Stimulated activated CD8-positive, alpha-beta memory T cell treated with anti-CD3 and anti-CD28 coated beads, Interleukin-15, amount 100 ng/mL, for 1 hour (primary cell): Measurements from ENCODE around the gene WHRN.
A peak's percentile ranks its signal among the peaks of the same experiment; 100 is the strongest.

Experiments
- DNase-seq: peaks from one replicate; pipeline ENCODE4 v3.0.0-alpha.2; 2020; ENCODE audit warnings: low read depth

The WHRN gene

DNA sequence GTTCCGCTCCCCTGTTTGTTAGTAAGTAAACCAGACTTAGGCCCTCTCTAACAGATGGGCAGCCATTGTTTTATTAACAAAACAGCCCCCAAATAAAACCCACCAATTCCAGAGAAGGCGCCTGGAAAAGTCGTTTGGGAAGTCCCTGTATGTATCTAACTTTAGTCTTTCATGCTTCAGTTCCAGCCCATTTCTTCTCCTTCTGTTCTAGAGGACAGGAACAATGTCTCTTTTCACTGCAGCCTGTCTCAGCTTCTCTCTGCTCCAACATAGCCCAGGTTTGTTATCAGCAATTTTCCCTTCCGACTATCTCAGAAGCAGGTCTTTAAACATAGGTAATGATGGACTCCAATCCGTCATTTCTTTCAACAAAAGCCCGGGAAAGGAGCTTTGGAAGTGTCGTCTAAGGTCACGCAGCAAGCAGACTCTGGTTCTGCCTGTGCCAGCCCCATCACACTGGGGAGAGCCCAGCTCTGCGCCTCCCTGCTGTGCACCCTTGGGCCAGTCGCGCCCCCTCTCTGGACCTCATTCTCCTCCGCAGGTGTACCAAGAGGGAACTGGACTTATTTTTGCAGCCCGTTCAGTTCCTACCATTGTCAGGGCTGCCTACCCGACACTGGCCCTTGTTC is 107.9 kb downstream of the WHRN start:
- DNase-seq: no peak

DNA sequence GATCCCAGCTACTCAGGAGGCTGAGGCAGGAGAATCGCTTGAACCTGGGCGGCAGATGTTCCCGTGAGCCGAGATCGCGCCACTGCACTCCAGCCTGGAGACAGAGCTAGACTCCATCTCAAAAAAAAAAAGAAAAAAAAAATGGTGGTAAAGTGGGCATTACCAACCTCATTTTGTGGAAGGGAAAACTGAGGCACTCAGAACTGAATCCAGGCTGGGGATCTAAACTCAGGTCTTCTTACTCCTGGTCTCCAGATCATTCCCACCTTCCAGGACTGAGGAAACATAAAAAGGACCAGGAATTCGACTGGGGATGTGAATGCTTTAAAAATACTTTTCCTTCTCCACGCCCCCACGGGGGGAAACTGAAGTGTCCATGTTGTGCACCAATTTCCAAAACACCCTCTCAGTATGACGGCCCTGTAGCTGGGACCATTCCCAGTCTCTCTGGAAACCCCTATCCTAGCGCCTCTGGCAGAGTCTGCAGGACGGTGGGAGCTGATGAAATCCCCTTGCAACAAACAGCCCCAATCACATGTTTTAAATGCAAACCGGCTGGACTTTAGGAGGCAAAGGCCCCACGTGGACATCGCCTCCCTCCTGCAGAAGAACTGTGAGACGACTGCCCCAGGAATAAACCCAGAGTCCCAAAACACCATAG is 108.6 kb downstream of the WHRN start:
- DNase-seq: no peak

DNA sequence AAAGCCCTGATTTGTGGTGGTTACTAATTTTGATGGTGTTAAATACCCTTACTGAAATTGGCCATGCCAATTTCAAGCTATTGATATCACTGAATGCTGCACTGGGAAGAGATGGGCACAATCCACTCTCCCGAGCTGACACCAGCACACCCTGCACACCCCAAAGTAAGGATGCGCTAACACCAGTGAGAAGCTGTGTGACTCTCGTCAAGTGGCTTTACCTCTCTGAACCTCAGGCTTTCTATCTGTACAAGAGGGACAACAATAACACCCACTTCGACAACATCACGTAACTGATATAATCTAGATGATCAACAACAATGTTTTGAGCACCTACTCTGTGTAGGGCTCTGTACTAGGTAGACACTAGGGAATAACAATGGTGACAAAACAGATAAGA is 109.5 kb downstream of the WHRN start:
- DNase-seq: no peak

DNA sequence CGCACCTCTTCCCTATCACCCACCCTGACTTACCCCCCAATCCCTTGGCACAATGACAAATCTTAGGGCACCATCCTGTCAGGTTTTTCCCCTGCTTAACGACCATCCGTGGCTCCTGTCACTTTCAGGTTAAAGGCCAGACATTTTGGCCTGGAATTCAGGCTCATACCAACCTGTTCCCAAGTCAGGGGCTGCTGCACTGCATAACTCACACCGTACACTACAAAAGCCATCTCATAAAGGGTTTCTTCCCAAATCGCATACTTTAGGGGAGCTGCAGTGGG is 110.0 kb downstream of the WHRN start:
- no peak for DNase-seq

DNA sequence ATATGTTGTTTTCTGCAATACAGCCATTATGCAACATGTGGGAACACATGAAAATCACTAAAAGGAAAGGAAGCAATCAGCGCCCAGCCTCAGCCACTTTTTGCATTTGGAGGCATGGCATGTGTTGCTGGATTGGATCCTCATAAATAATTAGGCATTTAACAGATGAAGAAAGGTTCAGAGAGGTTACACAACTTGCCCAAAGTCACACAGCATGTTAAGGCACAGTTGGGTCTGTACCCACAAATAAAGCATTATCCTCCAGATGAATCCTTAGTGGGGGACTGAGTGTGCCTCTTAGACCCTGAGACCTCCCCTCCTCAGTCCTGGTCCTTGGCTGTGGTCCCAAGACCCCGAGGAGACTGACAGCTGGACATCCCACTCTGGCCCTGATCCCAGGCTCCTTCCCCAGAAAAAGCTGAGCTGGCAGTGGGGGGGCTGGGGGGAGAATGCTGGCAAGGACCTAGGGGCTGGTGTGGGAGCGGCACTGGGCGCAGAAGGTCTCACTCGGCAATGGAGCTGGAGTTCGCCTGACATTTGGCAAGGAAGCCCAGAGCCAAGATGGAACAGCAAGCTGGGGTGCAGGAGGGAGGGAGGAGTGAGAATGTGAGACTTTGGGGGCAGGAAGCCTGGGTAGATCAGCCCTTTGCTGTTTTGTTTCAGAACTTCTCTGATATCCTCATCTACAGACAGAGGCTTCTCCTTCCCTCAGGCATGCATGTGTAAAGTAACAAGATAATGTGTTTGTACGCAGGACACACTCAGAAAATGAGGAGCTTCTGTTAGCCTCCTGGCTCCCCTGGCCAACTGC is 110.5 kb downstream of the WHRN start:
- DNase-seq: no peak

DNA sequence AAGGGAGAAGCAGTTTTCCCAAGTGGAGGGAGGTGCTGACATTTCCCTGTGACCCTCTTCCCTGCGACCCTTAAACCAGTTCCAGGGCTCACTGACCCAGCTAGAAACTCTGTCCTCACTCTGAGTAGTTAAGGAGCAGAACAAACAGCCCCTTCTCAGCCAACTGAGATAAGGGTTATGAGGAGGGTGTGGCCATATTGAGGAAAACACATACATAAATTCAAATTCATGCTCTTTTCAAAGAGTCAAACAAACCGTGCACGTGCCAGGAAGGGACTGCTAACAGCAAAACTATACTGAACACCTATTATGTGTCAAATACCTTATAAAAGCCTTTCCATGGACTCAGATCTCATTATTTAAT is 112.5 kb downstream of the WHRN start:
- no peak for DNase-seq

DNA sequence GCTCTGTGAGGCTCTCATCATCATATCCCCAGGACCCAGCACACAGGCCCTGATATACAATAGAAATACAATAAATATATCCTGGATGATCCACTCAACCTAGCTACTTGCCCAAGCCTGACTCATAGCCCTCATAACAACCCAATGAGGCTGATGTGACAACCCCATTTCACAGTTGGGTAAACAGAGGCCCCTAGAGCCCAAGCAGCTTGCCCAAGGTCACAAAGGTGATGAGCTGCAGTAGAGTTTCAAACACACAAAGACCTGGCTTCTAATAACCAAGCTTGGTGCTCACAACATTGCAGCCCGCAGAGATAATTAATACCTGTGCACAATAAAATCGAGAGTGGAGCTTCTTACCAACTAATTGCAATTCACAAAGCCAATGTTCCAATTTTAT is 114.3 kb downstream of the WHRN start:
- no peak for DNase-seq

DNA sequence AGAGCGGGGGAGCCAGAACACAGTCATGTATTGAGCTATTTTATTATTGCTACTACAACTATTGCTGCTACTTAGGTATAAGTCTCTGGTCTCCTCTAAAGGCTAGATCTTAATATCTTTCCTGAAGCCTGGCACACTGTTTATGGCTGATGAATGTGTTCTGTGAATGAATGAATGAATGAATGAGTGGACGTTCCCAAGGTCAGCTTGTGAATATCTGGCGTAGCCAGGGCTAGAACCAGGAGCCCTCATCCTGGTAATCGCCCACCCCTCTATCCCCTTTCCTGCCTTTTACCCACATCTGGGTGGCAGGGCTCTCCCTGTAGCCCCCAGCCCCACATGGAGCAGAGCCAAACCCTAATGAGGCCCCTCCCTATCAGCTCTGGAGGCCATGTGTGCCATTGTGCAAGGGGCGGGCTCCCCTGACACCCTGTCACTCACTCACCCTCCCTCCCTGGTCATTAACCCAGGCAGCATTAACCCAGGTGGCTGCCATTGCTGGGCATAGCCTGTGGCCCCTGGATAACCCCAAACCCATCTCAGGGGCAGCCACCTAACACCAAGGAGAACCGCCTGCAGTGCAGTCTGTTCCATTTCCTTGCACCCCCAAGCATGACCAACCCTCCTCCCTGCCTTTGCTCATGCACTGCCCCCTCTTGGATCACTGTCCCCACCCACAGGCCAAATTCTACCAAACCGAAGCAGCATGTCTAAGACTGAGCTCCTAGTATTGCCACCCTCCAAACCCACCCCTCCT is 115.5 kb downstream of the WHRN start:
- DNase-seq: no peak

DNA sequence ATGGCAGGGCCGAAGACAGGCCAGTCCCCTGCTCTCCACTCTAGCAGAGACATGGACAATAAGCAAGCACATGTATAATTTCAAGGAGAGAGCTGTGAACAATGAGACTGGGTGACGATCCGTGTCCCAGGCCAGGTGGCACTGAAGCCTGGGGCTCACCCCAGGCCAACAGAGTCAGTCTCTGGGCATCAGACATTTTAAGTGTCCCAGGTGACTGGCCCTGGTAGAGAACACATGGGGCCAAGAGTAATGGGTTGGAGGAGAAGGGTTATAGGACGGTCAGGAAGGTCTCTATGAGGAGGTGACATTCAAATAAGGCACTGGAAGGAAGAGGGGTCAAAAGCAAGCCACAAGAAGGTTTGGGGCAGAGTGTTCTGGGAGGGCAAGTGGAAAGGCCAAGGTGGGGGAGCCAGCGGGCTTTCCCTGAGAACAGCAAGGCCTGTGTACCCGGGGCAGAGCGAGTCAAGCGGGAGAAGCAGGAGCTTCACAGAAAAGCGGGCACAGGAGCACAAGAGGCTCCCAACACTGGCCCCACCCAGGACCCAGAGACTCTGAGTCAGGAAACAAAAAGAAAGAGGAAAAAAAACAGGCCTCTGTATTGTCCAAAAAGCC is 116.4 kb downstream of the WHRN start:
- no peak for DNase-seq

DNA sequence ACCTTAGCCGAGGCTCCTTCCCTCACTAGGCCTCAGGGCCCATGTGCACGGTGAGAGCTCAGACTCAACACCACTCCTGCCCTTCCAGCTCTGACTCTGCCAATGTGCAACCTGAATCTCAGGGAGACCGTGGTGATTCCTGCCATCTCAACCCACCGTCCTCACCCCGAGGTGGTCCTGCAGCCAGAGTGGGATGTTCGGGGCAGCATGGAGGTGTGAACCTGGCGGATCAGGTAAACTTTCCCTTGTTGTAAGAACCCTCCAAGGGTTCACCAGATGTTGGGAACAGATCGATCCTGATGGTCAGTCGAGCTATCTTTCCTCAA is 117.0 kb downstream of the WHRN start:
- DNase-seq: no peak

DNA sequence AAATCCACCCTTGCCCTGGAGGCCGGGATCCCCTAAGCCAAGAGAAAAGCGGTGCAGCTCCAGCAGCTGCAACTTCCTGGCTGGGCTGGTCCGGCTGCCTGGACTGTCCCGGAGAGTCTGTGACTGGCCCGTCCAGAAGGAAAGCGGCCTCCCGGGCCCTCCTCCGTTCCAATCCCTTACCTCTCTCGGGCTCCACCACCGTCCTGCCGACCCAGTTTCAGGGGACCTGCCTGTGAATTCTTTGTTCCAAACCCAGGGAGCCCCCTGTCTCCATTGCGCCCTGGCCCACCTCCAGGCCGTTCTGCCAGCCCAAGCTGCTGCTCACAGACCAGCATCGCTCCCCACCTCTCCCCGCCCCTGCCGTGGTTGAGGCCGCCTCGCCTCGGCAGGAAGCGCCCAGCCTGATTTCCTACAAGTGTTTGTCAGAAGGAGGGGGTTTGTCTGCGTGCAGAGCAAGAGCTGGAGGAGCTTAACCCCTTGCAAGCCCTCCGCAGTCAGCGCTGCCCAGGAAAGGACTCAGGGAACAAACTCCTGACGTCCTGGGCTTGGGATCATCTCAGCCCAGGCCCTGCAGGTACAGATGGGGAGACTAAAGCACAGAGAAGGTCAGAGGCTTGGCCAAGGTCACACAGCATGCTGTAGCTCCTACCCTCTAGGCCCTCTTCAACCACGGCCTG is 117.5 kb downstream of the WHRN start, which contains the start of gene AKNA:
TSS of gene AKNA (minus strand) at position 303 of the 677 bp plus-strand sequence. CDS start 6,649 bp downstream, outside the sequence.
- DNase-seq: peak; percentile 58

DNA sequence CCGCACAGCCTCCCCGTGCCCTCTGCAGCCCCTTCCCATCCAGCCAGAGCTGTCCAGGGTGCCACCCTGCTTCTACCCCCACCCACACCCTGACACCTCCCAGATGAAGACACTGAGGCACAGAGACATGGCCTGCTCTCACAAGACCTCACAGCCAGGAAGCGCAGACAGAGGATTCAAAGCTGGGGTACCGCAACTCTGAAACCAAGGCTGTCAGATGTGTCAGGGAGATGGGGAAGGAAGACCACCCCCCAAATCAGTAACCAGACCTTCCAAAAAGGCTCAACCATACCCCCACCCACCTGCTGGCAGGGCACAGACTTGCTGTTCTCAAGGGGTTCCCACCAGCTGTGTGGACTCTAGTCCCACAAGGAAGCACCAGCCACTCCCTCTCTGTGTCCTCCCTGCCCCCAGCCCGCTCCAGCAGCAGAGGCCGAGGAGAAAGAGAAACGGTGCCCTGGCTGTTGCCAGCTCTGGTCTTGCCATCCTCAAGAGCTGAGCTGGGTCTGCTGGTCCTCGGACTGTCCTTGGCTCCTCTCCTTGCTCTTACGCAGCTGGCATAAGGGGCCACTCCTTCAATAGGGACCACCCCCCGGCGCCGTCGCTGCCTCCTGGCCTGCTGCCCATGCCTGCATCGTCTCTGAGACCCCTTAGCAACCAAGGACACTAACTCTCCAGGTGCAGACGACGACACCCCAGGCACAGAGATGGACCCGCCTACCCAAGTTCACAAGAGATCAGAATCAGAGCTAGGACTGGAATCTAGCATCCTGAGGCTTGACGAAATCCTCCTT is 118.2 kb downstream of the WHRN start:
- DNase-seq: no peak

DNA sequence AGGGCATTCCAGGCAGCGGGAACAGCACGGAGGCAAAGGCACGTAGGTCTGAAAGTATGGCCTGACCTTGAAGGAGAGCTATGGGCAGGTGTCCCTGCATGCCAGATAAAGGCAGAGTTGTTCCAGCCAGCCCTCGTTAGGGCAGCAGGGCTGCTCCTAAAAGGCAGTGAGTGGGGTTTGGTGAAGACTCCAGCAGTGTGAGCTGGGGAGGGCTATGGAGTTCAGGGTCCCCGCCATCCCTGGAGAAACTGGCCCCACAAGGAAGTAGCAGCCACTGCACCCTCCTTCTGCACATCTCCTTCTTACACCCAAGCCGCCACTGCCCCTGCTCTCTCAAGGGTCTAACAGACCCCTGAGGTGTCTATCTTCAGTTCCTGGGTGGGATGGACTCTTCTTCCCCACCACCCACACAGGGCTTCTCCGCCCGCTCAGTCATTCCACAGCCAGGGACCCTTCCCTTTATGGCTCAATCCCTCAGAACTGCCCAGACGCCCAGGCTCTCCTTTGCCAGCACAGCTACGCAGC is 118.8 kb downstream of the WHRN start:
- DNase-seq: no peak

DNA sequence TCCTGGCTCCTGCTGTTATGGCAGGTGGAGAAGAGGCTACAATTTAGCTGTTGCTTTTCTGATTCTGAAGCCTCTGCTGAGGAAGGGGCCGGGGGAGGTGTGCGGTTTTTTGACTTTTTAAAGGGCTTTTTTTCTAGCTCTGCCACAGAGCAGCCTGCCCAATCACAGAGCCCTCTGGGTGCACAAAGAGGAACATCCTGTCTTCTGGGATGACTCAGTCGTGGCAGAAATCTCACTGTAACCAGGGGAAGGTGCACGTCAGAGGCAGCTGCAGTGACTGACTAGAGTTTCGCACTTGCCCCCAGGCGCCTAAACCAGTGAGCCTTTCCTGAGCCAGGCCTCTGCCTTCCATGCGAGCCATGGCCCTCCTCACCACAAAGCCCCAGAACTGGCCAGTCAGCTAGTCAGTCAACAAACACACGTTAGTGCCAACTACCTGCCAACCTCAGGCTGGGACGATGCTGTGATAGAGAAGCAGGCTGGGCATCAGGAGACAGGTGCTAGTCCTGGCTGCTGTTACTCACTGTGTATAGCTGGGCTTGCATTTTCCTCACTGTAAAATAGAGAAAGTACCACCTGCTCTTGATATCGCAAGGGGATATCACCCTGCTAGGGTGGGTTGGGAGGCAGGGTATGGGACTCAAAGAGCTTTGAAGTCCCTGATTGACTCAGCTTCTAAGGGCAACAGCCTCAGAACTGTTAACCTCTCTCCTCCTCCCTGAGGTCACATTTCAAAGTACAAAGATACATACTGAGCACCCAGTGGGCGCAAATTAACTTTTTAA is 119.7 kb downstream of the WHRN start:
- peak; percentile 76 for DNase-seq

DNA sequence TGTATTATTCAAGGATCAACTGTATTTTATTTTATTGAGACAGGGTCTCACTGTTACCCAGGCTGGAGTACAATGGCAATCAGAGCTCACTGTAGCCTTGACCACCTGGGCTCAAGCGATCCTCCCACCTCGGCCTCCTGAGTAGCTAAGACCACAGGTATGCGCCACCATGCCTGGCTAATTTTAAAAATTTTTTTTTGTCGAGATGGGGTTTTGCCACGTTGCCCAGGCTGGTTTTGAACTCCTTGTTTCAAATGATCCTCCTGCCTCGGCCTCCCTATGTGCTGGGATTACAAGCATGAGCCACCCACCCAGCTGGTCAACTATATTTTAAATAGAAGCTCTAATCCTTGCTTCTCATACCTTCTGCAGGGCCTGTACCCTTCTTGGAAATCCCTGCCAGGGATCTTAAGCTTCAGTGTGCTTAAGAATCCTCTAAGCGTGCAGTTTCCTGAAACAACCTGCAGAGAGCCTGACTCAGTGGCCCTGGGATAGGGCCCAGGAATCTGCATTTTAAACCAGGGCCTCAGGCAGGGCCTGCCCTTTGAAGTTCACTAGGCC is 120.4 kb downstream of the WHRN start:
- no peak for DNase-seq

DNA sequence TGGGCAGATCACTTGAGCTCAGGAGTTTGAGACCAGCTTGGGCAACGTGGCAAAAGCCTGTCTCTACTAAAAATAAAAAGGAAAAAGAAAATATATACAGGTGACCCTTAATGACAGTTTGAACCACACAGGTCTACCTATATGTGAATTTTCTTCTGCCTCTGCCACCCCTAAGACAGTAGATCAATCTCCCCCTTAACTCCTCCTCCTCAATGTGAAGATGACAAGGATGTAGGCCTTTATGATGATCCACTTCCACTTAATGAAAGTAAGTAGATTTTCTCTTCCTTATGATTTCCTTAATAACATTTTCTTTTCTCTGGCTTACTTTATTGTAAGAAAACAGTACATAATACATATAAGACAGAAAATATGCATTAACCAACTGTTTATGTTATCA is 120.9 kb downstream of the WHRN start:
- no peak for DNase-seq

DNA sequence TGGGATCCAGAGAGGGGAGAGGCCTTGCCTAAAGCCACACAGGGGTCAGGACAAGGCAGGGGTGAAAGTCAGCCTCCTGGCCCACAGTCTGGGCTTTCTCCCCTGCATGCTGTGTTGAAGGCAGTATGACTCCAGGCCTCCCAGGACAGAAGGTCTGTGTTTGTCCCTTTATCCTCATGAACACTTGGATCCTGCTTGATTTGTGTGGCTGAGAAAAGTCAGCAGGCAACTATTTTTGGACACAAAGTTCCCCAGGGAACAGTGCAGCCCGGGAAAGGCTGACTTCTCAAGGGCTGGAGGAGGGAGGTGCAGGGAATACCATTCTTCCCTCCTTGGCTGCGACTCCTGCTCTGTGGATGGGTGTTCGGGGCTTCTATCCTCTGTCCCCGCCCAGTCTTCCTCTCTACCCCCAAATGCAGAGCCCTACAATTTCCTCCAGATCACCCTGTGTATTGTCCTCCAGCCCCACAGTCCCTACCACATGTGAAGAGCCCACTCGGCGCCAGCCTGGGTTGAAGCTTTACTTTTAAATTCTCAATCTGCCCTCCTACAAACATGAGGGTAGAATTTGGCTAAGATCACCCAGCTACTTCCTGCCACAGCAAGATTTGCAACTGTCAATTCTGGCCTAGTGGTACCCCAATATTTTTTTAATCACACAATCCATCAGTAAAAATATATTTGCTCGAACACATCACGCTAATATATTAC is 121.6 kb downstream of the WHRN start:
- DNase-seq: no peak

DNA sequence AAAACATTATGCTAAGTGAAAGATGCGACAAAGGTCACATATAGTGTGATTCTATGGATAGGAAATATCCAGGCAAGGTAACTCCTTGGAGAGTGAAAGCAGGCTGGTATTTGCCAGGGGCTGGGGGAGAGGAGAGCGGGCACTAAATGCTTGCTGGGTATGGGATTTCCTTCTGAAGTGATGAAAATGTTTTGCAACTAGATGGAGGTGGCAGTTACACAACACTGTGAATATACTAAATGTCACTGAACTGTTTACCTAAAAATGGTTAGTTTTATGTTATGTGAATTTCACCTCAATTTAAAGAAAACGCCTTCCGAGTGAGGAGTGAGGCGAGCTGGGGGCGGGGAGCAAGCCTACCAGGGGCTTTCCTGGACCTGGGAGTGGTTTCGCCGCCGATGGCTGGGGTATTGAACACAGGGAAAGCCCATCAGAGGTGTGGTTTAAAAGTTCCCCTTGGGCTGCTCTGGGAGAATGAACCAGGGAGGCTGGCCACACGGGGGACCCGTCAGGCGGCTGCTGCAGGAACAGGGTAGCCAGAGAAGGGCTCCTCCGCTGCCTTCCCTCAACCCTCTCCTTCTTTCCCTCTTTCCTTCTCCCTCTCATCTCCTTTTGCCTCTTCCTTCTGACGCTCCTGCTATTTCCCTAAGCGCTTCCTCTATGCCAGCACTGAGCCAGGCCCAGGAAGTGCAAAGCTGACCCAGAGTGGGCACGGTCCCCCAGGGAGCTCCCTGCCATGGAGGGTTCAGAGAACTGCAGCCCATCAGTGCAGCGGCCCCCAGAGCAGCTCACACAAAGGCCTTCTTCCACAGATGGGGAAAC is 122.4 kb downstream of the WHRN start:
- peak; percentile 48 for DNase-seq
